Measurements from ENCODE around the gene OR2A25.
"Not testable (repeated sequence)": the region's sequence is repeated elsewhere in the genome, so short reads cannot be mapped to it uniquely, and the experiment has no call there.

The OR2A25 gene

GRCh38 chr7:144048648-144049047, 21.0 kb upstream of the OR2A25 start, which contains the start of gene OR2A5:
TSS of gene OR2A5 (plus strand) at chr7:144048948. CDS start at chr7:144050402, 1,454 bp downstream.
- Histone ChIP-seq H3K79me2 (ENCODE audit: insufficient read depth, low read length) (no peaks in the 10 kb centered on the region), H3K4me3 (ENCODE audit: low read length, poor library complexity, severe bottlenecking) (no peak within 1 kb of the TSS), H4K20me1 (ENCODE audit: insufficient read depth, low read length, poor library complexity, severe bottlenecking) (no peaks in the 10 kb centered on the region), H3F3A (ENCODE audit: low read depth) (no peaks in the 10 kb centered on the region), H3K4me1 (ENCODE audit: insufficient read depth, low read length, poor library complexity, severe bottlenecking) (no peaks in the 10 kb centered on the region), H2AFZ (ENCODE audit: low read length) (no peak within 1 kb of the TSS), H3K9me2 (replicated peaks; ENCODE audit: low read depth, low read length) (no peaks in the 10 kb centered on the region), H3K9ac (ENCODE audit: low read depth, low read length, poor library complexity, severe bottlenecking) (no peak within 1 kb of the TSS), H3K36me3 (ENCODE audit: insufficient read depth, low read length) (no peaks in the 10 kb centered on the region), H3K27me3 (ENCODE audit: insufficient read depth, low read length, poor library complexity, severe bottlenecking) (no peaks in the 10 kb centered on the region), H3K9me3 (ENCODE audit: insufficient read depth, low read depth, low read length) (no peaks in the 10 kb centered on the region), H3K4me2 (ENCODE audit: low read depth, low read length, poor library complexity, severe bottlenecking) (no peak within 1 kb of the TSS)
- TF ChIP-seq EZH2phosphoT487 (IDR thresholded peaks at IDR 0.05; ENCODE audit: borderline replicate concordance) (no peak), CTCF (conservative IDR thresholded peaks at IDR 0.05; ENCODE audit: low read length) (no peak)

GRCh38 chr7:144049491-144049890, 20.1 kb upstream of the OR2A25 start:
- no peaks in the 10 kb centered on the region for H3K4me1 ChIP-seq (ENCODE audit: insufficient read depth, low read length, poor library complexity, severe bottlenecking)
- H3K9me3 ChIP-seq (ENCODE audit: insufficient read depth, low read depth, low read length) = no peaks in the 10 kb centered on the region
- no peaks in the 10 kb centered on the region for H3K79me2 ChIP-seq (ENCODE audit: insufficient read depth, low read length)
- H3K9ac ChIP-seq (ENCODE audit: low read depth, low read length, poor library complexity, severe bottlenecking) = no peak overlapping the region
- no peaks in the 10 kb centered on the region for H3K9me2 ChIP-seq (replicated peaks; ENCODE audit: low read depth, low read length)
- H3F3A ChIP-seq (ENCODE audit: low read depth) = no peaks in the 10 kb centered on the region
- no peaks in the 10 kb centered on the region for H3K36me3 ChIP-seq (ENCODE audit: insufficient read depth, low read length)
- no peaks in the 10 kb centered on the region for H4K20me1 ChIP-seq (ENCODE audit: insufficient read depth, low read length, poor library complexity, severe bottlenecking)
- H3K4me3 ChIP-seq (ENCODE audit: low read length, poor library complexity, severe bottlenecking) = no peak overlapping the region
- H3K4me2 ChIP-seq (ENCODE audit: low read depth, low read length, poor library complexity, severe bottlenecking) = no peak overlapping the region
- TF ChIP-seq CTCF (conservative IDR thresholded peaks at IDR 0.05; ENCODE audit: low read length) (no peak), EZH2phosphoT487 (IDR thresholded peaks at IDR 0.05; ENCODE audit: borderline replicate concordance) (no peak)
- H2AFZ ChIP-seq (ENCODE audit: low read length) = no peak overlapping the region
- H3K27me3 ChIP-seq (ENCODE audit: insufficient read depth, low read length, poor library complexity, severe bottlenecking) = no peaks in the 10 kb centered on the region

- Histone ChIP-seq H3K9me2 (replicated peaks; ENCODE audit: low read depth, low read length) (no peaks in the 10 kb centered on the region), H3K4me2 (ENCODE audit: low read depth, low read length, poor library complexity, severe bottlenecking) (no peak overlapping the region), H3K4me3 (ENCODE audit: low read length, poor library complexity, severe bottlenecking) (no peak overlapping the region), H4K20me1 (ENCODE audit: insufficient read depth, low read length, poor library complexity, severe bottlenecking) (no peaks in the 10 kb centered on the region), H3K9ac (ENCODE audit: low read depth, low read length, poor library complexity, severe bottlenecking) (no peak overlapping the region), H3K27me3 (ENCODE audit: insufficient read depth, low read length, poor library complexity, severe bottlenecking) (no peaks in the 10 kb centered on the region), H2AFZ (ENCODE audit: low read length) (no peak overlapping the region), H3F3A (ENCODE audit: low read depth) (no peaks in the 10 kb centered on the region), H3K4me1 (ENCODE audit: insufficient read depth, low read length, poor library complexity, severe bottlenecking) (no peaks in the 10 kb centered on the region), H3K36me3 (ENCODE audit: insufficient read depth, low read length) (no peaks in the 10 kb centered on the region), H3K79me2 (ENCODE audit: insufficient read depth, low read length) (no peaks in the 10 kb centered on the region), H3K9me3 (ENCODE audit: insufficient read depth, low read depth, low read length) (no peaks in the 10 kb centered on the region)
- TF ChIP-seq EZH2phosphoT487 (IDR thresholded peaks at IDR 0.05; ENCODE audit: borderline replicate concordance) (no peak), CTCF (conservative IDR thresholded peaks at IDR 0.05; ENCODE audit: low read length) (no peak)
Observed at GRCh38 chr7:144050093-144050492, 19.5 kb upstream of the OR2A25 start.

- H3F3A ChIP-seq (ENCODE audit: low read depth); H2AFZ ChIP-seq (ENCODE audit: low read length); H4K20me1 ChIP-seq (ENCODE audit: insufficient read depth, low read length, poor library complexity, severe bottlenecking); H3K79me2 ChIP-seq (ENCODE audit: insufficient read depth, low read length); H3K4me2 ChIP-seq (ENCODE audit: low read depth, low read length, poor library complexity, severe bottlenecking); H3K9ac ChIP-seq (ENCODE audit: low read depth, low read length, poor library complexity, severe bottlenecking); H3K4me3 ChIP-seq (ENCODE audit: low read length, poor library complexity, severe bottlenecking); H3K9me2 ChIP-seq (replicated peaks; ENCODE audit: low read depth, low read length); H3K9me3 ChIP-seq (ENCODE audit: insufficient read depth, low read depth, low read length); H3K27me3 ChIP-seq (ENCODE audit: insufficient read depth, low read length, poor library complexity, severe bottlenecking); H3K36me3 ChIP-seq (ENCODE audit: insufficient read depth, low read length); H3K4me1 ChIP-seq (ENCODE audit: insufficient read depth, low read length, poor library complexity, severe bottlenecking): not testable (repeated sequence)
Observed at GRCh38 chr7:144050884-144051283, 18.7 kb upstream of the OR2A25 start.
